Kidney glomerular epithelial cell (primary cell): ENCODE data around the gene ZNF335.
"Not testable (repeated sequence)": the region's sequence is repeated elsewhere in the genome, so short reads cannot be mapped to it uniquely, and the experiment has no call there.

Source experiments
- DNase-seq: peaks from one replicate; lab custom pipeline; 2025; lab: John Stamatoyannopoulos, UW

ZNF335 gene

DNA sequence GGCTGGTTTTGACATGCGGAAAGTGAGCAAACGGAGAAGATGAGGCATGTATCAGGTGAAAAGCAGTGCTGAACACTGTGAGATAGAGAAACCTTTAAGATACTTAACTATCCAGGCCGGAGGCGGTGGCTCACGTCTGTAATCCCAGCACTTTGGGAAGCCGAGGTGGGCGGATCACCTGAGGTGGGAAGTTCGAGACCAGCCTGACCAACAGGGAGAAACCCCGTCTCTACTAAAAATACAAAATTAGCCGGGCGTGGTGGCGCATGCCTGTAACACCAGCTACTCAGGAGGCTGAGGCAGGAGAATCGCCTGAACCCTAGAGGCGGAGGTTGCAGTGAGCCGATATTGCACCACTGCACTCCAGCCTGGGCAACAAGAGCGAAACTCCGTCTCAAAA is 40.3 kb downstream of the ZNF335 start:
- not testable (repeated sequence) for DNase-seq

GRCh38 chr20:45927071-45927878 is 44.7 kb downstream of the ZNF335 start:
- no peak for DNase-seq

DNA sequence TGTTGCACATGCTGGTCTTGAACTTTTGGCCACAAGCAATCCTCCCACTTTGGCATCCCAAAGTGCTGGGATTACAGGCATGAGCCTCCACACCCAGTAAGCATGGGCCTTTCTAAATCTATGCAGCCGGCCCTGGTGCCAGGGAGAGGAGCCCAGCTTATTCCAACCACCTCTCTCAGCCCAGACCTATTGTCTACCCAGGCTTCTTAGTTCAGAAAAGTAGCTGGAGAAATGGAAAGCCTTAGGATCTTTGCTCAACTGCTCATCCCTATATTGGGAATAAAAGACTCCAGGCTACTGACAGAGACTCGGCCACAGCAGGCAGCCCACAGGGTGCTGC is 45.3 kb downstream of the ZNF335 start:
- no peak for DNase-seq

- no peak for DNase-seq
Measured at GRCh38 chr20:45925821-45926506, 46.0 kb downstream of the ZNF335 start.

DNA sequence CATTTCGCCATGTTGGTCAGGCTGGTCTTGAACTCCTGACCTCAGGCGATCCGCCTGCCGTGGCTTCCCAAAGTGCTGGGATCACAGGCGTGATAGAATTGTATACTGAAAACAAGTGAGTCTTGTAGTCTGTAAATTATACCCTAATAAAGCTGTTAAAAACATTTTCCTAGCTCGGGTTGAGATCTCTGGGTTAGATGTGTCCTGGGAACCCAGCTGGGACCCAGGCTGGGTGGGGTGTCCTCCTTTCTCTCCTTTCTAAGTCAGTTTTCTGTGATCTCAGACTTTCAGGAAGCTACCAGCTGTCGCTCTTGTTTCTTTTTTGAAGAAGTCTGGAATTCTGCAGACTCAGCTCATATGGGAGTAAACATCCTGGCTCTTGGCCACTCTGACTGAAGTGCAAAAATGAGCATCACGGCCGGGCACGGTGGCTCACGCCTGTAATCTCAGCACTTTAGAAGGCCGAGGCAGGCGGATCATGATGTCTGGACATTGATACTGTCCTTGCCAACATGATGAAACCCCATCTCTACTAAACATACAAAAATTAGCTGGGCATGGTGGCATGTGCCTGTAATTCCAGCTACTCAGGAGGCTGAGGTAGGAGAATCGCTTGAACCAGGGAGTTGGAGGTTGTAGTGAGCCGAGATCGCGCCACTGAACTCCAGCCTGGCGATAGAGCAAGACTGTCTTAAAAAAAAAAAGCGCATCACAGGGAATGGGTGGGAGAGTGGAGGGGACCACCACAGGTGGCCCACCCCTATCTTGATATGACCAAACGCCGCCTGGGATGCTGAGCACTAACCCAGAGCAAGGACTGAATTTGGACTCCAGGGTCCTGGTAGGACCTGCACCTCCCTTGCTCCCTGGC is 47.4 kb downstream of the ZNF335 start:
- DNase-seq: peak; percentile 30

GRCh38 chr20:45921337-45922189 is 50.4 kb downstream of the ZNF335 start:
- DNase-seq: no peak

DNA sequence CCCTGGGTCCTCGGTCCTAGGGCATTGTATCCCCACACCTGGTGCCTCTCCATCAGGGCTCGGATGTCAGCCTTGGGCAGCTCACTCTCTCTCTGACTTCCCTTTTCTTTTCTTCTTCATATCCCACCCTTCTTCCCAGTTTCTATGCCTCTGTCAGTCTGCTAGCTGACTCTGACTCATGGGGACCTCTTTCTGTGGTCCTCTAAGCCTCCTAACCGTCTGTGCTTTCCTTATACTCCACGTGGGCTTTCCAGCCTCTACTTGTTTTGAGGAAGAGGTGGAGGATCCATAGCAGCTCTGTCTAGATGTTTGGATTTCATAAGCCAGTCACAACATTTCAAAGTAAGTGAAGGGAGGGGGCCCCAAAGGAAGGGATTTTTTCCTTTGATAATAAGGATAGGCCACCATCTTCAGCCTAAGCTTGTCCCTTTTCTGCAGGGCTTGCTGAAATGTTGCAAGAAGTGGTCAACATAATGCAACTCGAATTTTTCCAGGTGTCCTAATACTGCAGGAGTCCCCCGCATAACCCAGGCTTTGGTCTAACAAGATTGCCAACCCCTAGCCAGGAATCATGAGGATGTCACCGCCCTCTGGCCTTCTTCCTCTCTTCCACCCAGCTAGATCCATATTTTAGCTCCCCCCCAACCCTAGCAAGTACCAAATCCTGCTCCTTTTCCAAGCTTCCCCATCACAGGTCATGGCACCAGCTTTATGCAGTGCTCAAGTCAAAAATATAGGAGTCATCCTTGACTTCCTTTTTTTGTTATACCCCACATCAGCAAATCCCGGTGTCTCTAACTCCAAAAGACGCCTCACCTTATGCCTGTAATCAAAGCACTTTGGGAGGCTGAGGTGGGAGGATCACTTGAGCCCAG is 51.3 kb downstream of the ZNF335 start:
- DNase-seq: no peak

- DNase-seq: no peak
Measured at GRCh38 chr20:45919542-45920399, 52.2 kb downstream of the ZNF335 start.

DNA sequence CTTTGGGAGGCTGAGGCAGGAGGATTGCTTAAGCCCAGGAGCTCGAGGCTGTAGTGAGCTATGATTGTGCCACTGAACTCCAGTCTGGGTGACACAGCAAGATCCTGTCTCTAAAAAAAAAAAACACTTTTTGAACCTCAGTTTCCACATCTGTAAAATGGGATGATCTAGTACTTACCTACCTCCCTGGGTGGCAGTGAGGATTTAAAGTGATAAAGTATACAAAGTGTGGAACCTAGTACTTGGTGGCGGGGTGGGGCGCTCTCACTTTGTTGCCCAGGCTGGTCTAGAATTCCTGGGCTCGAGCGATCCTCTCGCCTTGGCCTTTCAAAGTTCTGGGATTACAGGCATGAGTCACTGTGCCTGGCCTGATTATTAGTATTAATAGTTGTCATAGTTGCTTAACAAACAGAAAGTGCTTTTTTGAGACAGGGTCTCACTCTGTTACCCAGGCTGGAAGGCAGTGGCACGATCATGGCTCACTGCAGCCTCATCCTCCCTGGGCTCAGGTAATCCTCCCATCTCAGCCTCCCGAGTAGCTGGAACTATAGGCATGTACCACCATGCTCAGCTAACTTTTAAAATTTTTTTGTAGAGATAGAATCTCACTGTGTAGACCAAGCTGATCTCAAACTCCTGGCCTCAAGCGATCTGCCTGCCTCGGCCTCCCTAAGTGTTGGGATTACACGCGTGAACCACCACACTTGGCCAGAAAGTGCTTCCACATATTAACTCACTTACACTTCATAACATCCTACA is 53.0 kb downstream of the ZNF335 start:
- no peak for DNase-seq

DNA sequence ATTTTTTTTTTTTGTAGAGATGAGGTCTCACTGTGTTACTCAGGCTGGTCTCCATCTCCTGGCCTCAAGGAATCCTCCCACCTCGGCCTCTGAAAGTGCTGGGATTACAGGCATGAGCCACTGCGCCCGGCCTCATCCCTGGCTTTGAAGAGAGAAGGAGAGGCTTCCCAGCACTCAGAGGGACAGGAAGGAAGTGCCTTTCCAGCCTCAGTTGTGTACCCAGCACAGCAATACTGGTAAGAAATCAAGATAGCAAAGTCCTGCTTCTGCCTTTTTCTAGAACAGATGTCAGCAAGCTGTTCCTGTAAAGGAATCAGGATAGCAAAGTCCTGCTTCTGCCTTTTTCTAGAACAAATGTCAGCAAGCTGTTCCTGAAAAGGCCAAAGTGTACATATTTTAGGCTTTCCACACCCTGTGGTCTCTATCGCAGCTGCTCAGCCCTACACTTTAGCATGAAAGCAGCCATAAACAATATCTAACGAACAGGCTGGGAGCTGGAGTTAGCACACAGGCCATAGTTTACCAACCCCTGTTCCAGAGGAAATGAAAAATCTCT is 53.7 kb downstream of the ZNF335 start:
- no peak for DNase-seq

DNA sequence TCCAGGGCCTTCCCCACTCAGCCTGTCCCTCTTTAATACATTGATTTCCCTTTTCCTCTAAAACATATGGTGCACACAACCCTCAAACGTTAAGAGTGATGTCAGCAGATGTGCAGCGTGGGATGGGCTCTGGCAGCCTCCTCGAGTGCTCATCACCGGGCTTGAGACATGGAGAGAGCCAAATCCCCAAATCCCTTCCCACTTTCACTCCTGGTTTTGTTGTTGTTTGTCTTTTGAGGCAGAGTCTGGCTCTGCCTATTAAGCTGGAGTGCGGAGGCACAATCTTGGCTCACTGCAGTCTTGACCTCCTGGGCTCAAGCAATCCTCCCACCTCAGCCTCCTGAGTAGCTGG is 54.2 kb downstream of the ZNF335 start:
- DNase-seq: no peak

DNA sequence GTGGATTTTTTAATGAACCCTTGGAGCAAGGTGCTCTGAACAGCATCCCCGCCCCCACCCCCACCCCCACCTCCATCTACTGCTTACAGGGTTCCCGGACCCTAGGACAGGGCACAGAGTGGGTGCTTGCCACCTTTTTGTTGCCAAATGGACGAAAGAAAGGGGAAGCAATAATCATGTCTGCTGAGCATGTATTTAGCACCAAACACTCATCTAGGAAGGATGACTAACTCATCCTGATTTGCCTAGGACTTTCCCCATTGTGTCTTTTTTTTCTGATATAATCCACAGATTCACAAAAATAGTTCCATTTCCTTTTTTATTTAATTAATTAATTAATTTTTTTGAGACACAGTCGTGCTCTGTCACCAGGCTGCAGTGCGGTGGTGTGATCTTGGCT is 58.9 kb downstream of the ZNF335 start:
- no peak for DNase-seq

DNA sequence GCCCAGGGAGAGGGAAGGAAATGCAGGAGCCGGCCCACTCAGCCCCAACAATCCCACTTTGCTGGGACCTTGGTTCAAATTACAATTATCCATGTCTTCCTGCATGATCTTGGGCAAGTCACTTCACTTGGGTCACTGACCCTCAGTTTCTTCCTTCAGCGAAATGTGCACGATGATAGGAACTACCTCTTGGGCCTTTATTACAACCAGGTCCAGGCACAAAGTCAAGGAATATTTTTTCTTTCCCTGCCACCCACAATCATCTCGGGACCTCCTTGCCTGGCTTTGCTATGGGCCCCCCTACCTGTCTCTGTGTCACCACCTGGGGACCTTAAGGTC is 59.7 kb downstream of the ZNF335 start:
- DNase-seq: no peak

DNA sequence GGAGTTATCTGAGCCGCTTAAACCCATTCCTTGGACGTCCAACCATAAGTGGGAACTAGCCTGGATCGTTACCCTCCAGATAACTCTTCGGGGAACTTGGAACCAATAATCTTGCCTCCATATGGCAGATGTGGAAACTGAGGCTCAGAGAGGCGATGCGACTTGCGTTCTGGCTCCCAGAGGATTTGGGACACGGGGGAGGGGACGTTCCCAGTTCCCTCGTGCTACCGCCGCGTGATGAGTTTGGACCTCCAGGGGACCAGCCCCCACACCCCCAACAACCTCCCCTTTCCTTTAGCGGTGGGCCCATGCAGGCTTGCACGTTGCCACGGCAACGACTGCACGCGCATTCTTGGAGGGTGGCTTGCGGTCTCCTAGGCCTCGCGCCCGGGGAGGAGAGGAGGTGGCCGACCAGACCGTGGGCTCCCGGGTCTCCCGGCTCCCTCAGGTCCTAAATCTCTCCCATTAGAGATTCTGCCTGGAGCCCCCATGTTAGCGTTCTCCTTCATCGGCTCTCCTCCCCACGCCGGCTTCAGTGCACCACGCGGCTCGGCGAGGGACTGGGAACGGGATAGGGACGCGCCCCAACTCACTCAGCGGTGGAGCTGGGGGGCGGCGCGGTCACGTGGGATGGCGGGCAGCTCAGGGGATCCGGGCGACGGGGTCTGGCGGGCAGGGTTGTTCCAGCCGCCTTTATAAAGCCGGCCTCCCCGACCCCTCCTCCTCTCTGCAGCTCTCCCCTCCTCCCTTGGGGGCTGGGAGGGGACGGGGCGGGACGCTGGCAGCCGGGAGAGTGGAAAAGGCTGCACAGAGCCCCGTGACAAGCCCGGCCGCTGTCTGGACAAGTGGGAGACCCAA is 60.3 kb downstream of the ZNF335 start, which contains the start of gene PLTP:
Gene PLTP (minus strand): TSS at position 670 of the 858 bp plus-strand sequence. CDS start 703 bp downstream, outside the sequence.
- peak; percentile 12 for DNase-seq

DNA sequence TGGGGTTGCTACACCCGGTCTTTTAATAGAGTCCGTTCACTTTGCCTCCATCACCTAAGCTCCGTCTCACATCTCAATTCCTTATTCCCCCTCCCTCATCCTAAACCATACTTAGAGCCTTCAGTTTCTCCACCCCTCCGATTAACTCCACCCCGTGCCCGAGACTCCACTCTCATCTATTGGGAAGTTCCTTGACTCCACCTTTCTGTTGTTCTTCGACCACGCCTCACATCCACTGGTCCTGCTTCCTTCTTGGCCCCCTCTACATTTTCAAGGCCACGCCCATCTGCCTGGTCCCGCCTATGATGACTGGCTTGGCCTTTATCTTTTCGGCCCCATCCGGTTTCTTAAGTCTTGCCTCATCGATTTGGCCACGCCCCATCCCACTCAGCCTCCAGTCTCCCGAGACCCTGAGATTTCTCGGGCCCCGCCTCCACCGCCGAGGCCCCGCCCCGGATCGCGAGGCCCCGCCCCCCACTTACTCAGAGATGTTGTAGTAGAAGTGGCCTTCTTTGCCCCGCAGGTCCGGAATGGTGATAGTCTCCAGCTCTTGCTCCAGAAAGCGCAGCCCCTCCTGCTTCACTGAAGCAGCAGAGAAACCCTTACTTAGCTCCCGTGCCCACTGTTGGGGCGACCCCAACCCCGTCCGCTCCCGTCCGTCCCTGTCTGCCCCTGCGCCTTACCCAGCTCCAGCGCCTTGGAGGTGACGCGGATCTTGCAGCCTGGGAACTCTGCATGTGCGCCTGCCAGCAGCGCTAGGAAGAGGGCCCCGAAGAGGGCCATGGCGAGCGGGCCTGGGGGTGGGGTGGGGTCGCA is 61.1 kb downstream of the ZNF335 start:
- DNase-seq: peak; percentile 97

- DNase-seq: no peak
Measured at GRCh38 chr20:45909817-45910669, 62.0 kb downstream of the ZNF335 start.
